T-helper 2 cell (primary cell): ENCODE measurements around the gene ABCA4.

Source experiments
- DNase-seq, 5 experiments: peaks; one replicate each; pipeline versions ENCODE4 v3.0.0 to v3.0.0-alpha.2; 2012 to 2022

Gene ABCA4

DNA sequence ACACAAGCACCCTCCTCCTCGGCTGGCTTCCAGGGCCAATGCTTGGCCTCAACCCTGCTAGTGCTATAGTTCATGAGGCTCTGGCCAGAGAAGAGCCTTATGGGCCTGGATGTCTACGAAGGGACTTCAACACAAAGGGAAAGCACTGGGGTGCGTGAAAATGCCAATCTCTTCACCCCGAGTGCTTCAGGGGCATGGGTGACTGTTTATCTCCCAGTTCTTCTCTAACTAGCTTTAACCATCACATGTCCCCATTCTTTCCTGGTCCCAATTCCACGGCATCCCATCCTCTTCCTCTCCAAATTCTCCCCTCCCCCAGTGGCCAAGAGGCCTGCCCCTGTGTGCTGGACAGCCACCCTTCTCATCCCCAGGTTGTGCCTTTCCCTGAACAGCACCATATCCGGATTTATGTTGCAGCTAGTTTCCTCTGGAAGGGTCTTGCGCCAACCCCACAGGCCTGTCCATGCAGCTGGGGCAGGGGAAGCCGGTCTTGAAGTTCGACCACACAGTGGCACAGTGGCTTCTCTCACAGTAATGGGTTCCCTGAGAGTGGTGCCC is 16.7 kb downstream of the ABCA4 start:
- DNase-seq = no peak

DNA sequence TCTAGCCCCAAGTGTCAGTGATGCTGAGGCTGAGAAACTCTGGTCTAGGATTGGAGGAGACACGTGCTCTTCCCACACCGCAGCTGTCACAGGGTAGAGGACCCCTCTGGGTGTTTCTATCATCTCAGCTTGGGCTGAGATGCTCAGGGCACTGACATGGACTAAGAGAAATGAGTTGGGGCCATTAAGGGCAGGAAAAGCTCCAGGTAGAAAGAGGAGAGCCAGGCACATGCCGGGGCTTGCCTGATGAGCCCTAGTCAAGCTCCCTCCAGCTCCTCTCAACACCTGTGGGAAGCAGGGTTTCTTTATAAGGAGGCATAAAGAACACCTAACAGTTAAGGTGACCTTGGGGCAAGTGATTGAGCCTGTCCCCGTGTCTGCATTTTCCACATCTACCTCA is 17.3 kb downstream of the ABCA4 start:
- no peak for DNase-seq

DNA sequence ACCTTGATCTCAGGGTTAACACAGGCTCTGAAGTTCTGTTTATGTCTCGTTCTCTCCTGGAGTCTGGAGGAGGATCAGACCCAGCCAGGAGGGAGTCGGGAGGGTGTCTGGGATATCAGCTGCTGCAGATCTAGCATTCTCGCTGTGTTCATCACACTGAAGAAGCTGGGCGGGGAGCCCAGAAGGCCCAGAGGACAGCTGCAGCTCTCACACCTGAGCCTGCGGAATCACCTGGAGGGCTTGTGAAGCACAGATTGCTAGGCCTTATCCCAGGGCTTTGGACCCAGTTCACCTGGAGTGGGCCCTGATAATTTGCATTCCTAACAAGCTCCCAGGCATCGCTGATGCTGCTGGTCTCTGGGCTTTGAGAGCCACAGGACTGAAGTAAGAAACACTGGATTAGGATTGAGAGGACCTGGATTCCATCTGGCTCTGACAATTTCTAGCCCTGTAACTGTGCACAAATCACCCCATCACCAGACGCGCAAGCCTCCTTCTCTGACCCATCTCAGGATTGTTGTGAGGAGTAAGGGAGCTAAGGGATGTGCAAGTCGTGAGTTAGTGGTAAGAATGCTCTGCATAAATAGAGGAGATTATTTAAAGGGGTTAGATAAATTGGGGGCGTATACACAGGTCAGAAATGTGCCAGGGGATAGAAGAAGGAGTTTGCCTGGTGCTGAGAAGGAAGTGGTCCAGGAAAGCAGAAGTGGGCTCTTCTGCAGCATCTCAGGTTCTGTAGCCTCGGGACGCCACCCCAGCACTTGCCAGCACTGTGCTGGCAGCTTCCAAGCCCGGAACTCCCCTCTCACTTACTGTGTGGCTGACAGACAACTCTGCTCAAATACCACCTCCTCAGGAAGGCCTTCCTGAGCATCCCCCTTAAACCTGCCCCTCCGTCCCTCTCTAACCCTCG is 19.1 kb downstream of the ABCA4 start:
- no peak for DNase-seq

DNA sequence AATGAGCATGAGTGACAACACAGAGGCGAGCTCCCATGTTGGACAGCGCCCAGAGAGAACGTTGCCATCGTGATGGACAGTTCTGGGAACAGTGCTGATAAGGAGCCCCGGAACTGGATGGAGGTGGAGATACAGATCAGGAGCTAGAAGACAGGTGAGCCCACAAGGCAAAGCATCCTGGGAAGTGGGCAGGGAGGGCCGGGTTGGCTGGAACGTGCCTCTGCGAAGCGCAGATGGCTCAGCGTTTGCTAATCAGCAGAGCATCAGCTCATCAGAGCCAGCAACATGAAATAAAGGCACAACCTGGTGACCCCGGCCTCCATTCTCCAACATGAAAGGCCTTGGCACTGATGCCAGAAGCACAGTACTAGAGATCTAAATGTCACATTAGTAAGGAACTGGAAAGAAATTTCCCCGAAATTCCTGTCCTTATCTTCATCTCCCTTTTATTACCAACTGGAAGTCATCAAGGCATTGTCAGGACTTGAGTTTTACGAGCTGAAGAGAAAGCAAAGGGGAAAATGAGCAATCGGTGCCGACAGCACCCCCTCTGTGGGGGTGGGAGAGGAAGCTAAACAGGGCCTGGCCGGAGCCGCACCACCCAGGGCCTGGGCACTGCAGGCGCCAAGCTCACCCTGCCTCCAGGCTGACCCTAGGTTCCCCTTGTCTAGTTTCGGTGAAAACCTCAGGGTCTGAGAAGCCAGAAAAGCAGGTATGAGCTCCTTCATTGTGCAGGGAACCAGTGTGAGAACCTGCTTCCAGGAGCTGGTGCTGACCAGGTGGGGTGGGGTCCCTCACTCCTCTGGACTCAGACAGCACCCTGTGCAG is 19.9 kb downstream of the ABCA4 start:
- no peak for DNase-seq

DNA sequence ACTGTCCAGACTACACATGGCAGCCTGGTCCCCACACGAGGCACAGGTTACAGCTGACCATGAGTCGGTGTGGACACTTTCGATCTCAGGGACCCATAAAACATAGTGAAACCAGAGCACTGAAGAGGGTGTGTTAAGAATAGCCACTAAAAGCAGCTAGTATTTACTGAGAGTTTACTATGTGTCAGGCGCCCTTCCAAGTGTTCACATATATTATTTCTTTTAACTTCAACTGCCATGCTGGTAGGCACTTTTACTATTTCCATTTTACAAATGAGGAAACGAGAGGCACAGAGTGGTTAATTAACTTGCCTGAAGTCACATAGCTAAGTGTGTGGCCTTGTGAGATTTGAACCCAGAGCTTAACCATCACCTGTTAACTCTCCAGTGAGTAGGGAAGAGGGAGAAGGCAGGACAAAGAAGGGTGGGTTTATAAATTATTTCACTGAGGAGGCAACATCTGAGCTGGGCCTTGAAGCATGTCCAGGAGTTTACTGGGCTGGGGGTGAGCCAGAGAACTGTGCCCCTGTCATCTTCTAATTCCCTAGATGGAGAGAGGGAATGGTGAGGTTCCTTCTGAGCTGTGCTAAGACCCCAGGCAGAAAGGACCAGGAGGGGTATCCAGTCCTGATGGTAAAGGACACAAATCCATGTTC is 20.7 kb downstream of the ABCA4 start:
- DNase-seq = no peak

DNA sequence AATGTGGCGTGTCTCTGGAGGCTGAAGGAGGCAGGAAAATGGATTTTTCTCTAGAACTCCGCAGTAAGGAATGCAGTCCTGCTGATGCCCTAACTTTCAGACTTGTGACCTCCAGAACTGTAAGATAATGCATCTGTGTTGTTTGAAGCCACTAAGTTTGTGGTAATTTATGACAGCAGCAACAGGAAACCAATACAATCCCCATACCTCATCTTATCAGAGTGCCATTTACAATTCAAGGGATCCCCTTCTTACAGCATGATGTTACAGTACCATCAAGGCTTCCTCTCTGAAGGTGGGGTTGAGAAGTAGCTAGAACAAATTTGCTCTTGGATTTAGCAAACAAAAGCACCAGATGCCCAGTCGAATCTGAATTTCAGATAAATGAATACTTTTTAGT is 21.6 kb downstream of the ABCA4 start:
- peak in 1 of 5 experiments; percentile 9 for DNase-seq

DNA sequence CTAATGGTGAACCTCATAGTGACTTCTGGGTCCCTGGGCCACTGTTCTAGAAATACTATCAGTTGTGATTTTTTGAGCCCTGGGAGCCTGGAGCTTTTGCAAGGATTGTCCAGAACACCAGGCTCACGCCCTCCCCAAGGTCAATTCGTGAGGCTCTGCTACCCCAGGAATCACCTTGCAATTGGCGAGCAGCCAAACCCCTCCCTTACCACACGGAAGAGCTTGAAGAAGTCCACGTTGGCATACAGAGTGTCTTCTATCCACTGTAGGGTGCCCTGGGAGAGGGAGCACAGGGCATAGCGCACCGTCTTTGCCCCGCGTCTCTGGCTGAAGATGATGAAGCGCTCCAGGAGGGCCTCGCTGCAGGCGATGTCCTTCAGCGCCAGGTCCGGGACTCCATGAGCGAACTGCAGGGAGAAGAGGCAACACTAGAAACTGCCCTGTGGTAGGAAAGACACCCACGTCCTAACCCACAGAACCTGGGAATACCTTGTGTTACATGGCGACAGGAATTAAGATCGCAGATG is 22.3 kb downstream of the ABCA4 start:
- DNase-seq = no peak

DNA sequence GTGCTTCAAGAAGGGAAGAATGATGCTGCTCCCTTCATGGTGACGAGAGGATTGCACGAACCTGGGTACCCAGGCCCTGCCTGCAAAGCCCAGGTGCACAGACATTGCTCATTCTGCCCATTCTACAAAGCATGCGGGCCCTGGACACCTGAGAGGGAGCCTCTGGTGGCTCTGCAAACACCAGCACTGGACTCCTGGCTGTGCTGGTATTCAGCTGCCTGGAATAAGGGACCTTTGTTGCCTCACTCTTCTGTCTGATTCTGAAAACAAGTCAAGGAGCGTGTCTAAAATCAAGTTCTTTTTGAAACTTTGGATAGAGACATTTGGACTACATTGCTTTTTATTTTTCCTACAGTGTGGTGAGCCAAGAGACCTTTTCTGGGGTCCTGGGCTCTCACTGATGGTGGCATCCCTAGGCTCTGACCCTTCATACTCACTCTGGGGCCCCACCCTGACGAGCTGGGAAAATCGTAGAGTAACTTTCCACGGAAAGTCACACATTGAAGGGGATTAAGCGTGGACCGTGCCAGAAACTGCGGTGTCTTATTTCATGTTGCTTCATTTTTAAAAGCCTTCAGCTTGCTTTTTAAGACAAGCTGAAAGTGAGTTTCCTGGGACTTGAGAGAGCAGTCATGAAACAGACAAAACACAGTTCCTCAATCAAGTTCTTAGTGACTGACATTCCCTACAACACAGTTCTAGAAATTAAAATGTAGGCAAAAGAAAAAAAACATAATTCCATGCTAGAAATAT is 24.0 kb downstream of the ABCA4 start:
- no peak for DNase-seq

DNA sequence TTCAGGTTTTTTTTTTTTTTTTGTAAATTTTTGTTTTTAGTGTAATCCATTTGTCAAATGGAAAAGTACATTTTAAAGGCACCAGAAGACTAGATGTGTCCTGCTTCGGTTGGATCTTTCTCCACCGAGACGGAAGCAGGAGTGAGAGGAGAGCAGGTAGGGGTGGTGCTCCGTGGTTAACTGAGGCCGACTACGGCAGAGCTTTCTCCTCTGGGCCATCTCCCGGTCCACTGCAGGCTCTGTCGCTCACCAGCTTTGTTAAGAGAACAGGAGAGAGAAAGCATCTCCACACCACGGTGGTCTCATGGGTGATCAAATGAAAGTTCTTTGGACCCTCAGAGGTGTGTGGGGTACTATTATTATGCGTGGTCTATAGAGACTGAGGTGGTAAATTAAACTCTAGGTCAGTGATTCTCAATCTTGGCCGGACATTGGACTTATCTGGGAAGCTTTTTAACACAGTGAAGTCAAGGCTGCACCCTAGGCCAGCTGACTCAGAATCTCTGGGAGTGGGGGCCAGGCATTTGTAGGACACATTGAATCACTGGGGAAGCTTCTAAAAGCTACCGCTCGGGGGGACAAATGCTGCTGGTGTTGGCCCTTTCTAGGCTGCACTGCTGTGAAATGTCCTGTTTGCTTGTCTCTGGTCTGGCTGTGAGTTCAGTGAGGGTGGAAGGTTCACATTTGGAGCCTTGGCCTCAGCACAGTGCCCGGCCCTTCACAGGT is 25.0 kb downstream of the ABCA4 start:
- DNase-seq = no peak

DNA sequence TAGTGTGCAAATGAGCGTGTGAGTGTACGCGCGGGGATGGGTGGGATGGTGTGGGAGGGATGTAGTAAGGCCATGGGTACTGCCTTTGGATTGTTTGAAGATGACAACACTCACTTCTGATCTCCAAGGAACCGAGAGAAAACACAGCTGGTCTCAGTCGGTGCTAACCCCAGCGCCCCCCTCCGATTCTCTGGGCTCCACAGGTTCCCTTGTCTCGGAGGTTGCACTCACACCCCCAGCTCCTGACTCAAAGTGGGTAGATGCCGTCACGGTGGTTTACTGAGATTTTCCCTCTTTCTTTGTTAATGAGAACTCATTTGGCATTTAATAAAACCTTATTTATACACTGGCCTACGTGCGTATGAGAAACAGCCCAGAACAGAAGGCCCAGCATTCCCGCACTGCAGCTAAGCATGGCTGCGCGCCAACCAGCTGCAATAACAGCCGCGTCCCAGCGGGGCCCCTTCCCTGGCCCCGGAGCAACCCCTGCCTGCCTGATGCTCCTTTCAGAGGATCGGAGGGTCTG is 25.8 kb downstream of the ABCA4 start:
- DNase-seq = no peak

DNA sequence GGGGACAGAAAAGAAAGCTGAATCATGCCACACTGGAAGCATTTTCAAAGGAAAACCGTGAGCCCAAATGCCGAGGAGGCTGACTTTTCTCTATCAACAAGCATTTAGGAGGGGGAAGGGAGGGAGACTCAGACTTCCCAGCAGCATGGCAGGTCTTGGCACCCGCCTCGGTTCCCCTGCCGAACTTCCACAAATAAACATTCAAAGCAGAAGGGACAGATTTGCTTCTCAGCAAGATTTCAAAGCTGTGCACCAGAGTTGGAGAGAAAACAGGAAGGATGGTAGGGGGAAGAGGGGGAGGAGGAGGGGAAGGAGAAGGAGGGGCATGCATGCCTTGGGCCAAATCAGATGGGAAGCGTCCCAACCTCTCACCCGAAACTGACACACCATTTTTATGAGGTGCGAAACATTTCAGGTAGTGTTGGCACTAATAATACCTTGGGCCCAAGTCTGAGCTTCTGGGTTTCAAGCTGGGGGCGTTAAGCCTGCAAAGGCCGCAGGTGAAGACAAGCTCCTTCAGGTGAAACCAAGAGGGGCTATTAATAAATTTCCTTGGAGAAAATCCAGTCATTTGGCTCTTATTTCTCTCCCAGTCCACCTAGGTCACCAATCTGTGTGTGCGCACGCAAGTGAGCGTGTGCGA is 26.4 kb downstream of the ABCA4 start:
- no peak for DNase-seq

DNA sequence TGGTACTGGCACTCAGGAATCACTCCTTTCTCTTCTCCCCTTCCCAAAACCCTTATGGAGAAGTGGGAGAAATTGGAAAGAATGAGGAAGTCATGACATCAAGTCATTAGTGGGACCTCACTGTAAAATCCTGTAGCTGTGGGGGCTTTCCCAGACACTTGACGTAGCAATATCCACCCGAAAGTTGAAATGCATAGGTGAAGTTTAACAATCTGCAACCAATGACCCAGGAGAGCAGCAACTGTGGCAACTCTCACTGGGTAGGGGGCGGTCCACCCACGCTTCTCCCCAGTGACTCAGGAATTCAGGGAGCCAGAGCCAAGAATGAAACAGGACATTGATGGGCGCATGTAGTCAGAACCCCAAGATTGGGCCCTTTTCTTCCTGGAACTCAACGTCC is 27.0 kb downstream of the ABCA4 start:
- DNase-seq = no peak

DNA sequence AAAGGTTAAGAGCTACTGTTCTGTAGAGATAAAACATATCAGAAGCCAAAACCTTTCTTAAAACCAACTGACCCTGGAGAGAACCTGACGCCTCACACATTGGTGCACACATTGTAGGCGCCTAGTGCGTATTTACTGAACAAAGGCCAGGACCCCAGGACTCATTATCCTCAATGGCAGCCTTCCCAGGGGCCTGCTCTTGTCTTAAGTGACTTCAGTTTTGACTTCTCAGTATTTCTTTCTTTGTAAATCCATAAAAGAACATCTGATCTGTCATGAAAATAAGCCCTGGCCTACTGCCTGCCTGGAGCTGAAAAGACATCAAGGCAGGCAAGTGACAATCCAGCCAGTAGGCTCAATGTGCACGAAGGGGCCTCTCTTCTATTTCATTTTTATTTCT is 27.6 kb downstream of the ABCA4 start:
- no peak for DNase-seq

DNA sequence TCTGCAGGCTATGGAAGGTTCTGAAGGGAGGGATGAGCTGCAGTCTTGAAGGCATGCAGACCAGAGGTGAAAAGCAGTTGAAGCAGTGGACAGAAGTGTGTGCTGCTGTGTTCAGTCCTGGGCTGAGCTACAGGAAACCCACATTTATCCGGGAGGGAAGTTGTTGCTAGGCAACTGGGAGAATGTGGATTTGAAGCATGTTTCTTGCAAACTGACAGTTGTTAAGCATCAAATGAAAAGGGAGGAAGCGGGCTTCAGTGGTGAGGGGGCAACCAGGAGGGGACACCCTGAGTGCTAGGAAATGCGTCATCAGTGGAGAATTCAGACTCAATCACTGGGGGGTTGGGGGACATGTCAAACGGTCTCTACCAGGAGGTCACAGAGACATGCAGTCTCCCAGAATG is 28.7 kb downstream of the ABCA4 start:
- DNase-seq = peak in 1 of 5 experiments; percentile 31

DNA sequence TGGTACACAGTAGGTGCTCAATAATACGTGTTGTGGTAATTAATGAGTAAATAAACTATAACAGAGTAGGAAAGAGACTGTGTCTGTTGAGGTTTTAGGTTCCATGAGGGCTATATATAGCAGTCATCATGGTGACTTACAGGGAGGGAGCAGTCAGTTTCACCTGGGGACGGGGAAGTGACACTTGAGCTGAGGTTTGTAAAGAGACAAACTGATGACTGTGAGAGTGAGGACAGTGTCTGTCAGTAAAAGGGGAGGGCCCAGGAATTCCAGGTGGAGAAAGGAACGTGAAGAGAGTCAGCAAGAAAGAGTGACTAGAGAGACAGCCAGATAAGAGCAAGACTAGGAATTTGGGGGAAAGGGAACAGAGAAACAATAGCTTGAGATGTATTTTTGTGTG is 30.2 kb downstream of the ABCA4 start:
- no peak for DNase-seq

DNA sequence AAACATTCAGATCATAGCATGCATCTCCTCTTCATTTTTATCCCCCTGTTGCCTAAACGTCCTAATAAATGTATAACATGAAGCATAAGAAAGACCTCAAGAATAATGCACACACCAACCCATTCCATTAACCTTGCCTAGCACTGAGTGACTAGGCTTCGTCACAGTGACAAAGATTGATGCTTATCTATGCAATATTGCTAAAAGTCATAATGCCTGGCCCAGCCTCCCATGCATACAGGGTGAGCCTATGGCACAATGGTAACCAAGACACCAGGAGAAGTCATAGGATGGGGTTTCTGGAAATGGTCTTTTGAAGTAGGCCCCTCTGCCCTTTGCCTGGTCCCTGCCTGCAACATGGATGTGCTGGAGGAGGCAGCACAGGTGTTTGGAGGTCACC is 33.8 kb downstream of the ABCA4 start:
- no peak for DNase-seq

DNA sequence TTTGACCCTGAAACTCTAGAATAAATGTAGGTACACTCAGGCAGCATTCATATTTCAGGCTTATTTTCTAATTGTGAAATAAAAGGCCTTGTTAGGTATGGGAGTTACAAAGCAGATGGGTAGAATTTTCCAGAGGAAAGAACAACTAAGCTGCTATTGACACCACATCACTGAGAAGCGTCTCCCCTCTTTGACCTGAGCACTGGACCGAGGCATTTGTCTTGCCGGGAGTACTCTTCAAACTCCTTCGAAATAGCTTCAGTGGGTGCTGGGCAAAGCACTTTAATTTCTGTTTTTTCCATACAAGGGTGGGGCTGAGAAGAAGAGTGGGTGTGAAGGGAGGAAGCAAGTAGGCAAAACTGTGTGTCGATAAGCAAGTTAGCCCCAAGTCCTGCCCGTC is 36.4 kb downstream of the ABCA4 start:
- no peak for DNase-seq

DNA sequence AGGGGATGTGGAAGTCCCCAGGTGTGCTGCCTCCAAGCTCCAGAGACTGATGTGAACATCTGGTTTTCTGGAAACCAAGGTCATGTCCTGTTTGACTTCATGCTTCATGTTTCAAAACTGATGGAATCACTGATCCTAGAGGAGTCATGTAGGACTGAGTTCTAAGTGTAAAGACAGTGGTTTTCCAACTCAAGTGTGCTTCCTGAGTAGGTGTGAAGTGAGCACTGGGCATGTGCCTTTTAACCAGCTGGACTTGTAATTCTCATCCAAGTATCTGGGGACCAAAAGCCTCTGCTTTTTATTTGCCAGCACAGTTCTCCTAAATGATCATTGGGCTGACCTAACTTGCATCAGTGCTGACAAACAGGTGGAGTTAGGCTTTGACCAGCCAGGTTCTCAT is 36.9 kb downstream of the ABCA4 start:
- DNase-seq = no peak

DNA sequence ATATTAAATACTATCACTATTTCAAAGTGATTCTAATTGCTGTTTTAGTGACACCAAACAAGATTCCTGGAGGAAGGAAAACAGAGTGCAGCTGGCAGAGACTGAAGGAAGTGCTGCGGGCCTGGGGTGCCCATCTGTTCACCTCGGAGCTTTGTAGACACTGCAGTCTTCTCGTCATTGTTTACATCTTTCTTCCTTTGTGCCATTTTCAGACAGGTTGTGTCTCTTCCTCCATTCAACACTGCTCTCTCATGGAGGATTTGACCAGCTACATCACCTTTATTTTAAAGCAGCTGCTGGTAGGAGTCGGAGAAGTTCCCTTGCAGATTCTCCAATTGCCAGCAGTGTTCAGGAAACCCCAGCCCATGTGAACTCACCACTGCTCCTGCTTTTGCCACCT is 37.3 kb downstream of the ABCA4 start:
- no peak for DNase-seq

DNA sequence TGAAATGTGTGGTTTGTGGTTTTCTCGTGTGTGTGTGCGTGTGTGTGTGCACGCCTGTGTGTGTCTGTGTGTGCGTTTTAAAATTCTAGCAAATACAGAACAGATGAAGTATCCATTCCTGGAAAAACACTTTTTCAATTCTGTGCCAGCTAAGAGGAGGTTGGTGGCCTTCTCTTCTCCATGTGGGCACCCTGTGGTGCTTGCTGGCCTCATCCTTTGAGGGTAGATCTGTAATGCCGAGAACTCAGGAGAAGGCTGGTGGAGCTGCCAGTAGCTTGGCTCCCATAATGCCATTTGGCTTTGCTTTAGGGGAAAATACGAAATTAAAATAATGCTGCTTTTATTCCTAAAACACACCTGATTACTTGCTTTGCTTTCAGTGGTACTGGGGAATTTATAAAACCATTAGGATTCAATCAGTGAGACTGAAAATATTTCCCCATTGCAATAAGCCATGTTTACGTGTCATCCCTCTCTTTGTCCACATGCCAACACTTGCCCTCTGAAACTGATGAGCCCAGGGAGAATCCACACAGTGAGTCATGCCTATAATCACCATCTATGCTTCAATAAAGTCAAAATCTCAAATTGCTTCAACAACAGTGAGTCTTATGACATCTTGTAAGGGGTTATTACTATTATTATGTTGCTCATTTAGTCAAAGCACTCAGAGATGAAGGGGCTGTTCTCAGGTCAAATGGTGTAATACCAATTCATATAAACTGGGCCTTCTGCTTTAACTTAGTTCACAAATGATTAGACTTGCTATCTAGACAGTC is 39.2 kb downstream of the ABCA4 start:
- DNase-seq = no peak
